Loucy (cell line): ENCODE results near the gene SPSB3.

Source experiments
- H2AFZ ChIP-seq: fragments of 200-600 bp; sonication (generic); 2 replicates; pipeline ENCODE4 v1.6.0; 2016; ENCODE audit warnings: antibody characterized with exemption, mild to moderate bottlenecking, low read length, moderate library complexity
- H3F3A ChIP-seq: fragments of 200-600 bp; 2 replicates; pipeline ENCODE4 v1.6.0; 2016; ENCODE audit warnings: antibody characterized with exemption, low read depth, mild to moderate bottlenecking
- H3K27me3 ChIP-seq: fragments of 200-600 bp; sonication (generic); 2 replicates; pipeline ENCODE4 v1.6.1; 2014; ENCODE audit warnings: low read length, mild to moderate bottlenecking; ENCODE audit not compliant: insufficient read depth, poor library complexity, severe bottlenecking
- H3K36me3 ChIP-seq: fragments of 200-600 bp; sonication (generic); 2 replicates; pipeline ENCODE4 v1.6.1; 2016; ENCODE audit warnings: low read length; ENCODE audit not compliant: insufficient read depth
- H3K4me1 ChIP-seq: fragments of 200-600 bp; sonication (generic); 2 replicates; pipeline ENCODE4 v1.5.1; 2014; ENCODE audit warnings: low read length, mild to moderate bottlenecking; ENCODE audit not compliant: insufficient read depth, poor library complexity, severe bottlenecking
- H3K4me2 ChIP-seq: fragments of 200-600 bp; sonication (generic); 2 replicates; pipeline ENCODE4 v1.6.0; 2014; ENCODE audit warnings: antibody characterized with exemption, low read length, low read depth, mild to moderate bottlenecking; ENCODE audit not compliant: poor library complexity, severe bottlenecking
- H3K4me3 ChIP-seq: fragments of 200-600 bp; sonication (generic); 2 replicates; pipeline ENCODE4 v1.5.1; 2014; ENCODE audit warnings: low read length, mild to moderate bottlenecking, mixed read lengths; ENCODE audit not compliant: poor library complexity, severe bottlenecking
- H3K79me2 ChIP-seq: fragments of 200-600 bp; sonication (generic); 2 replicates; pipeline ENCODE4 v1.6.1; 2014; ENCODE audit warnings: low read length; ENCODE audit not compliant: insufficient read depth
- H3K9ac ChIP-seq: fragments of 200-600 bp; sonication (generic); 2 replicates; pipeline ENCODE4 v1.6.0; 2014; ENCODE audit warnings: mild to moderate bottlenecking, low read depth, low read length, moderate library complexity; ENCODE audit not compliant: poor library complexity, severe bottlenecking
- H3K9me2 ChIP-seq: fragments of 200-600 bp; sonication (generic); replicated peaks from 2 replicates; pipeline ENCODE4 v1.6.1; 2016; ENCODE audit warnings: low read depth, low read length, mixed read lengths
- H3K9me3 ChIP-seq: fragments of 200-600 bp; sonication (generic); 2 replicates; pipeline ENCODE4 v1.6.1; 2014; ENCODE audit warnings: mild to moderate bottlenecking, antibody characterized with exemption, low read length, low read depth; ENCODE audit not compliant: insufficient read depth
- H4K20me1 ChIP-seq: fragments of 200-600 bp; sonication (generic); 2 replicates; pipeline ENCODE4 v1.6.0; 2014; ENCODE audit warnings: antibody characterized with exemption, low read length, mild to moderate bottlenecking; ENCODE audit not compliant: insufficient read depth, poor library complexity, severe bottlenecking
- EZH2phosphoT487 ChIP-seq: fragments of 200-600 bp; IDR thresholded peaks from 2 replicates; pipeline ENCODE4 v1.6.1; 2018; ENCODE audit warnings: antibody characterized with exemption, mild to moderate bottlenecking, moderate library complexity, borderline replicate concordance
- TF ChIP-seq, protein P1 (sequence below): fragments of 200-600 bp; sonication (generic); conservative IDR thresholded peaks from 2 replicates; pipeline ENCODE4 v1.5.1; 2014; ENCODE audit warnings: mild to moderate bottlenecking, antibody characterized with exemption, low read length

Gene SPSB3

DNA sequence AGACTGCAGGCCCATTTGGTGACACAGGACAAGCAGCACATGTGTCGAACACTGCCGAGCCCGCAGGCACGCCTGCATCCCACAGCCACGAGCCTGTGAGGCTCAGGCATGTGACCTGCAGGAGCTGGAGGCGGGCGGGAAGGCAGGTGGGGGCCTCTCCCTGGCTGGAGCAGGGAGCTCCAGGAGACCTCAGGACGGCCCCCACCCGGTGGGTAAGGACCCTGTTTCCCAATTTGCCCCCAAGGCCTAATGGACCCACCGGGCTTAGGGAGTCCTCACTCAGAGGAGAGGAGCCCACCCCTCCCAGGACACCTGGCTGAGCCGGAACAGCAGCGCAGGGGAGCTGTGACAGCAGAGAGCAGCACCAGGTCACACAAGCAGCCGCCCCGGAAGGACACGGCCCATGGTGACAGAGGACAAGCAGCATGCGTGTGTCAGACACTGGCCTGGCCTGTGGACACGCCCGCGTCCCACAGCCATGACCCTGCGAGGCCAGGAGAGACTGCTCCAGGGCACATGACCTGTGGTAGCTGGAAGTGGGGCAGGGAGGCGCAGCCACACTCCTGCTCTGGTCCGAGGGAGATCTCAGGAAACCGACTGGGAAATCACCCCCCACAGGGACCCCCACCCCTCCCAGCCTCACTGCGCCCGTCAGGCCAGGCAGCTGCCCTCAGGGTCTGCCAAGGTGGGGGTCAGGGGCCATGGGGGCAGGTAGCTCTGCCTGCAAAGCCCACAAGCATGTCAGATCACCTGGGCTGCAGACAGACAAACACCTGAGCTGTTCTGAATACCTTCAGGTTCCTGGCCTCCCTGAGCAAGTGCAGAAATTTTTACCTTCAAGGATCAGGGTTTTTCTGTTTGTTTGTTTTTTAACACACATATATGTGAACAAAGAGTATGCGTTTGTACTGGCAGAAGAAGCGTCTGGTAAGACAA is 2.4 kb downstream of the SPSB3 start:
- Histone ChIP-seq H3K79me2 (peaks cover 42% of the 10 kb centered on the region), H3K4me2 (no peak overlapping the region), H3K36me3 (no peaks in the 10 kb centered on the region), H3F3A (no peaks in the 10 kb centered on the region), H3K4me1 (no peaks in the 10 kb centered on the region), H3K9ac (no peak overlapping the region), H4K20me1 (peaks cover 4% of the 10 kb centered on the region), H3K27me3 (no peaks in the 10 kb centered on the region), H3K9me2 (no peaks in the 10 kb centered on the region), H3K4me3 (no peak overlapping the region), H3K9me3 (no peaks in the 10 kb centered on the region), H2AFZ (no peak overlapping the region)
- TF ChIP-seq EZH2phosphoT487 = no peak
- TF ChIP-seq, protein P1, sequence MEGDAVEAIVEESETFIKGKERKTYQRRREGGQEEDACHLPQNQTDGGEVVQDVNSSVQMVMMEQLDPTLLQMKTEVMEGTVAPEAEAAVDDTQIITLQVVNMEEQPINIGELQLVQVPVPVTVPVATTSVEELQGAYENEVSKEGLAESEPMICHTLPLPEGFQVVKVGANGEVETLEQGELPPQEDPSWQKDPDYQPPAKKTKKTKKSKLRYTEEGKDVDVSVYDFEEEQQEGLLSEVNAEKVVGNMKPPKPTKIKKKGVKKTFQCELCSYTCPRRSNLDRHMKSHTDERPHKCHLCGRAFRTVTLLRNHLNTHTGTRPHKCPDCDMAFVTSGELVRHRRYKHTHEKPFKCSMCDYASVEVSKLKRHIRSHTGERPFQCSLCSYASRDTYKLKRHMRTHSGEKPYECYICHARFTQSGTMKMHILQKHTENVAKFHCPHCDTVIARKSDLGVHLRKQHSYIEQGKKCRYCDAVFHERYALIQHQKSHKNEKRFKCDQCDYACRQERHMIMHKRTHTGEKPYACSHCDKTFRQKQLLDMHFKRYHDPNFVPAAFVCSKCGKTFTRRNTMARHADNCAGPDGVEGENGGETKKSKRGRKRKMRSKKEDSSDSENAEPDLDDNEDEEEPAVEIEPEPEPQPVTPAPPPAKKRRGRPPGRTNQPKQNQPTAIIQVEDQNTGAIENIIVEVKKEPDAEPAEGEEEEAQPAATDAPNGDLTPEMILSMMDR = no peak

DNA sequence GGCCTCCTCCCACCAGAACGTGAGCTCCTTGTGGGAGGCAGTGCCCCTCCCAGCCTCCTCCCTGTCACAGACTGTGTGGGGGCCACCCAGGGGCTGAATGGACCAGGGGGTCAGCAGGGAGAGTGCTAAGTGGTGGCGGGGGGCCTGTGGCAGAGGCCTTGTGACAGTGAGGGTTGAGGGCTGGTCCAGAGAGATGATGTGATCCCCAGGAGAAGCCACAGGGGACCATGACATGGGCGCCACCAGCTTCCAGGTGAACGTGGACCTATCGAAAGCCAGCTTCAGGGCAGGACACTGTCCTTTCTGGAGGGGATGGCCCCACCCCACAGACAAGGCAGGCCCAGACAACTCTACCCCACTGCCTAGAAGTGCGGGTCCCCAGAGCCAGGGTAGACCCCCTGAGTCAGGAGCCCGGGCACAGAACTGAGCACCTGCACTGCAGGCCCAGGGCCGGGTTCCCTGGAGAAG is 3.1 kb downstream of the SPSB3 start:
- Histone ChIP-seq H2AFZ (no peak overlapping the region), H3K9me2 (no peaks in the 10 kb centered on the region), H3F3A (no peaks in the 10 kb centered on the region), H3K36me3 (no peaks in the 10 kb centered on the region), H3K4me2 (no peak overlapping the region), H3K79me2 (peaks cover 40% of the 10 kb centered on the region), H3K4me3 (no peak overlapping the region), H3K4me1 (no peaks in the 10 kb centered on the region), H4K20me1 (peaks cover 7% of the 10 kb centered on the region), H3K27me3 (no peaks in the 10 kb centered on the region), H3K9ac (no peak overlapping the region), H3K9me3 (no peaks in the 10 kb centered on the region)
- TF ChIP-seq, protein P1 = no peak
- TF ChIP-seq EZH2phosphoT487 = no peak

DNA sequence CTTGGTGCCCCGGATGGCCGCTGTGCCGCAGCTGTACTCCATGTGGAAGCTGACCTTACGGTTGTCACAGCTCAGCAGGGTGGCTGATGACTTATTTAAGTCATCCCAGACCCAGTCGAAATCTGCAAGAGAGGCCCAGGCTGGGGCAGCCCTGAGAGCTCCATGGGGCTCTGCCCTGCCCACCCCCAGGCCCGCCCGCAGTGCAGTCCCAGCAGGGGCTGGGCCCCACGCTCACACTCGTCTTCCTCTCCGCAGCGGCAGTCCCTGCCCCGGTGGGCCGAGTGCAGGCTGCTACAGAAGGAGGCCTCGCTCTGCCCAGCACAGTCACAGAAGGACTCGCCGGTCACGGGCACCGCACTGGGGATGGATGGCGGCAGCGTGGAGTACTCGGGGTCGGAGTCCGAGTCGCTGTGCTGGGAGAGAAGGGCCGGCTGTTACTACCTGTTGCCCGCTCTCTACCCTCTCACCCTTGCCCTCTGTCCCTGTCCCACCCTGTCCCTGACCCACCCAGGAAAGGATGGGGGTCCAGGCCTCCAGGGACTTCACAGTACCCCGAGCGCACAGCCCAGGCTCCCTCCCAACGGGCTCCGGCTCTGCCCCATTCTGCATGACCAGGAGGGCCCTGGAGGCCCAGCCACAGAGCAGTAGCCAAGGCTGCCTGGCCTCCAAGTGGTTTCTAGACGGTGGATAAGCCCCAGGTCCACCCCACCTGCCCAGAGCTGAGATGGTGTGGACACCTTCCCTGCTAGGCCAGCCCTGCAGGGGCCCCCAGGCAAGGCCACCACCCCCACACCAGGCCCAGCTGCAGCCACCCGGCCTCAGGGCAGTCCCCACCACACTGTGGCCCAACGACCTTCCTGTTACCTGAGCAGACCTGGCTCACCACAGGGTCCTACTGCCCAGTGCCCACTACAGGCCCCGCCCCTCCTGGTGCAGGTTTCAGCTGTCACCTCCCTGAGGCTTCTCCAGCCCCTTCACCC is 3.9 kb downstream of the SPSB3 start:
- H3K9ac ChIP-seq = no peak overlapping the region
- H4K20me1 ChIP-seq = peaks cover 12% of the 10 kb centered on the region
- TF ChIP-seq, protein P1 = no peak
- no peak for TF ChIP-seq EZH2phosphoT487
- no peaks in the 10 kb centered on the region for H3K9me3 ChIP-seq
- H3K36me3 ChIP-seq = no peaks in the 10 kb centered on the region
- H3K4me2 ChIP-seq = no peak overlapping the region
- no peaks in the 10 kb centered on the region for H3K27me3 ChIP-seq
- H3K9me2 ChIP-seq = no peaks in the 10 kb centered on the region
- no peak overlapping the region for H2AFZ ChIP-seq
- H3K4me3 ChIP-seq = no peak overlapping the region
- no peaks in the 10 kb centered on the region for H3K4me1 ChIP-seq
- H3F3A ChIP-seq = no peaks in the 10 kb centered on the region
- H3K79me2 ChIP-seq = peaks cover 38% of the 10 kb centered on the region
